Measurements from ENCODE around the gene ADARB2. TPM values are rescaled to one million over a fixed set of nuclear protein-coding genes. Genes with fewer than 3 reads are reported as not detected.

ADARB2 gene
- total RNA-seq, 1 donor from 2014 or later, result under 0.01 TPM

- H3K4me3 ChIP-seq (ENCODE audit: low read length in 3 of 3), result no peak overlapping the region
- H3K27me3 ChIP-seq (ENCODE audit: control insufficient read depth in 3 of 3, insufficient read depth in 3 of 3, low read length in 3 of 3), result peaks cover 0 to 24% (median 3%) of the 10 kb centered on the region in 3 donors
- H3K27ac ChIP-seq (ENCODE audit: low read depth, low read length), result no peak overlapping the region
- peaks cover 0 to 3% (median 0%) of the 10 kb centered on the region in 3 donors for H3K9me3 ChIP-seq (ENCODE audit: control insufficient read depth in 3 of 3, low read length in 3 of 3)
- no peaks in the 10 kb centered on the region for H3K4me1 ChIP-seq (ENCODE audit: control insufficient read depth in 3 of 3, insufficient read depth in 3 of 3, low read length in 3 of 3)
- no peaks in the 10 kb centered on the region for H3K36me3 ChIP-seq (ENCODE audit: control insufficient read depth in 3 of 3, insufficient read depth in 3 of 3, low read length in 3 of 3)
- no peak overlapping the region for H3K9ac ChIP-seq (ENCODE audit: low read depth in 1 of 3, low read length in 3 of 3)
Measured at GRCh38 chr10:1660386-1660785, 76.9 kb downstream of the ADARB2 start.

GRCh38 chr10:1659221-1659791, 78.0 kb downstream of the ADARB2 start:
- no peak overlapping the region for H3K9ac ChIP-seq (ENCODE audit: low read depth in 1 of 3, low read length in 3 of 3)
- no peaks in the 10 kb centered on the region for H3K36me3 ChIP-seq (ENCODE audit: control insufficient read depth in 3 of 3, insufficient read depth in 3 of 3, low read length in 3 of 3)
- H3K9me3 ChIP-seq (ENCODE audit: control insufficient read depth in 3 of 3, low read length in 3 of 3), result peaks cover 0 to 3% (median 0%) of the 10 kb centered on the region in 3 donors
- H3K4me1 ChIP-seq (ENCODE audit: control insufficient read depth in 3 of 3, insufficient read depth in 3 of 3, low read length in 3 of 3), result no peaks in the 10 kb centered on the region
- H3K27me3 ChIP-seq (ENCODE audit: control insufficient read depth in 3 of 3, insufficient read depth in 3 of 3, low read length in 3 of 3), result peaks cover 4 to 28% (median 6%) of the 10 kb centered on the region in 3 donors
- no peak overlapping the region for H3K27ac ChIP-seq (ENCODE audit: low read depth, low read length)
- no peak overlapping the region for H3K4me3 ChIP-seq (ENCODE audit: low read length in 3 of 3)

DNA sequence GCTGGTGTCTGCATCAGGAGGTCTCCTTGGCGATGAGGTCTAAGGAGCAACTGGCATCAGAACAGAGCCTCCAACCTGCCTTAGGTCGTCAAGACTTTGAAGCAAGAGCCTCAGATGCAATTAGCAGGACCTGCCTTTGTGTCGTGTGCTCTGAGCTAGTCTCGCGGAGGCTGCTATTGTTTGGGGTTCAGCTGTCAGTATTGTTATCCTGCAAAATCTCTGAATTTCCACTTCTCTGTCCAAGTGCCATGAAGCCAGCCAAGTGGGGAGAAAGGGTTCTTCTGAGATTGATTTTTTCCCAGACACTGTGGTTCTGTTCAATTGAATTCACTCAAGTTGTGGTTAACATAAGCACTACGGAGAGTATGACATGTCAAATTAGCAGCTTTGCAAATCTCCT, 78.7 kb downstream of the ADARB2 start:
- Histone ChIP-seq H3K27ac (ENCODE audit: low read depth, low read length) (no peak overlapping the region), H3K36me3 (ENCODE audit: control insufficient read depth in 3 of 3, insufficient read depth in 3 of 3, low read length in 3 of 3) (no peaks in the 10 kb centered on the region), H3K9ac (ENCODE audit: low read depth in 1 of 3, low read length in 3 of 3) (no peak overlapping the region), H3K4me1 (ENCODE audit: control insufficient read depth in 3 of 3, insufficient read depth in 3 of 3, low read length in 3 of 3) (no peaks in the 10 kb centered on the region), H3K9me3 (ENCODE audit: control insufficient read depth in 3 of 3, low read length in 3 of 3) (peaks cover 0 to 3% (median 0%) of the 10 kb centered on the region in 3 donors), H3K27me3 (ENCODE audit: control insufficient read depth in 3 of 3, insufficient read depth in 3 of 3, low read length in 3 of 3) (peaks cover 4 to 23% (median 7%) of the 10 kb centered on the region in 3 donors), H3K4me3 (ENCODE audit: low read length in 3 of 3) (no peak overlapping the region)

DNA sequence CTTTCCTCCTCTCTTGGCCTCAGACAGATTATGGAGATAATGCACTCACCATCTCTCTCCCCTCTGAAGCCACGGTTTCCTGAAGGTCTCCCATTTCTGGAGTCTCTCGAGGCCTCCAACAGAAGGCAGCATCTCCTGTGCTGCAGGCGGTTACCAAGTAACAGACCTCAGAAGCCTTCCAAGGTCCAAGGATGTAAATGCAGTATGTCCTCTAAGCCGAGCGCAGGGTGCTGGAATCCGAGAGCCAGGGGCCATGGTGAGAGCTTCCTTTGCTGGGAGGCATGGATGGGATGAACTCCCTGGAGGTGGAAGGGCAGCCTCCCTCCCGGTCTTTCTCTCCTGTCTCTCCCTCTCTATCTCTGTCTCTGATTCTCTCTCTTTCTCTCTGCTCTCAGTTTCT, 79.8 kb downstream of the ADARB2 start:
- Histone ChIP-seq H3K36me3 (ENCODE audit: control insufficient read depth in 3 of 3, insufficient read depth in 3 of 3, low read length in 3 of 3) (no peaks in the 10 kb centered on the region), H3K9me3 (ENCODE audit: control insufficient read depth in 3 of 3, low read length in 3 of 3) (peaks cover 0 to 3% (median 0%) of the 10 kb centered on the region in 3 donors), H3K4me3 (ENCODE audit: low read length in 3 of 3) (no peak overlapping the region), H3K9ac (ENCODE audit: low read depth in 1 of 3, low read length in 3 of 3) (no peak overlapping the region), H3K4me1 (ENCODE audit: control insufficient read depth in 3 of 3, insufficient read depth in 3 of 3, low read length in 3 of 3) (no peaks in the 10 kb centered on the region), H3K27ac (ENCODE audit: low read depth, low read length) (no peak overlapping the region), H3K27me3 (ENCODE audit: control insufficient read depth in 3 of 3, insufficient read depth in 3 of 3, low read length in 3 of 3) (peaks cover 4 to 21% (median 7%) of the 10 kb centered on the region in 3 donors)

DNA sequence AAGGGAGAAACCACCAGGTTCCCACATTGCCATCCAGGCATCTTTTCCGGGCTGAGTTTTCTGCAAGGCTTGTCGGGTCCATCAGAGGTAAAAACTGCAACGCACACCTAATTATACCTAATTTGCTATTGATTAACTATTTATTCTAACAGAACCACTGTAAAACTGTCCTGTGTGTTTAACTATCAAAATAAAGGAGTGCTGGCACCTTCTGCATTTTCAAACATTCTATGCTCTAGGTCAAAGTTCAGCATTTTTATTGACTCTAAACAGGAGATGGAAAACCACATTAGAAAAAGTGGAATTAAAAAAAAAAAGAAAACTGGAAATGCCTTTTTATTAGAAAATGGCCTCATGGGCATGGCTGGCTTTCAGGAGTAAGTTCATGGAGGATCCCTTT, 82.0 kb downstream of the ADARB2 start:
- Histone ChIP-seq H3K36me3 (ENCODE audit: control insufficient read depth in 3 of 3, insufficient read depth in 3 of 3, low read length in 3 of 3) (no peaks in the 10 kb centered on the region), H3K27ac (ENCODE audit: low read depth, low read length) (no peak overlapping the region), H3K9me3 (ENCODE audit: control insufficient read depth in 3 of 3, low read length in 3 of 3) (no peaks in the 10 kb centered on the region), H3K4me3 (ENCODE audit: low read length in 3 of 3) (no peak overlapping the region), H3K27me3 (ENCODE audit: control insufficient read depth in 3 of 3, insufficient read depth in 3 of 3, low read length in 3 of 3) (peaks cover 4 to 13% (median 7%) of the 10 kb centered on the region in 3 donors), H3K4me1 (ENCODE audit: control insufficient read depth in 3 of 3, insufficient read depth in 3 of 3, low read length in 3 of 3) (no peaks in the 10 kb centered on the region), H3K9ac (ENCODE audit: low read depth in 1 of 3, low read length in 3 of 3) (no peak overlapping the region)

- no peaks in the 10 kb centered on the region for H3K36me3 ChIP-seq (ENCODE audit: control insufficient read depth in 3 of 3, insufficient read depth in 3 of 3, low read length in 3 of 3)
- H3K9ac ChIP-seq (ENCODE audit: low read depth in 1 of 3, low read length in 3 of 3), result no peak overlapping the region
- no peak overlapping the region for H3K4me3 ChIP-seq (ENCODE audit: low read length in 3 of 3)
- no peaks in the 10 kb centered on the region for H3K4me1 ChIP-seq (ENCODE audit: control insufficient read depth in 3 of 3, insufficient read depth in 3 of 3, low read length in 3 of 3)
- no peak overlapping the region for H3K27ac ChIP-seq (ENCODE audit: low read depth, low read length)
- peaks cover 4 to 12% (median 7%) of the 10 kb centered on the region in 3 donors for H3K27me3 ChIP-seq (ENCODE audit: control insufficient read depth in 3 of 3, insufficient read depth in 3 of 3, low read length in 3 of 3)
- no peaks in the 10 kb centered on the region for H3K9me3 ChIP-seq (ENCODE audit: control insufficient read depth in 3 of 3, low read length in 3 of 3)
Measured at GRCh38 chr10:1654811-1655356, 82.4 kb downstream of the ADARB2 start.

DNA sequence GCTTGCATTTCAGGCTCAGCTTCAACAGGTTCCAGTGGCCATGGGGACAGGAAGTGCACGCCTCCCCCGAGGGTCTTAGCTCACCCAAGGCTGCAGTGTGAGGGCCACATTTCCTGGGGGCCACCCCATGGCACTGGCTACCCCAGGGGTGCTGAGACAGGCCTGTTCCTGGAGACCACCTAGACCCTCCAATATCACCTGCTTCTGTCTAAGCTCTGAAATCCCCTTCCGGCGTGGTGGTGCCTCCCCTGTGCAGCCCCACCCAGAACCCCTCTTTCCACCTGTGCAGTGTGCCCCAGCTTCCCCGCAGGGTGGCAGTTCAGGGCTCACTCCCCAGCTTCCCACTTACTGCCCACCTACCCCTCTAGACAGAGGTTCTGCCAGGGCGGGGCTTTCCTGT, 83.1 kb downstream of the ADARB2 start:
- H3K27me3 ChIP-seq (ENCODE audit: control insufficient read depth in 3 of 3, insufficient read depth in 3 of 3, low read length in 3 of 3), result peaks cover 4 to 10% (median 7%) of the 10 kb centered on the region in 3 donors
- H3K36me3 ChIP-seq (ENCODE audit: control insufficient read depth in 3 of 3, insufficient read depth in 3 of 3, low read length in 3 of 3), result no peaks in the 10 kb centered on the region
- H3K27ac ChIP-seq (ENCODE audit: low read depth, low read length), result no peak overlapping the region
- no peaks in the 10 kb centered on the region for H3K4me1 ChIP-seq (ENCODE audit: control insufficient read depth in 3 of 3, insufficient read depth in 3 of 3, low read length in 3 of 3)
- no peak overlapping the region for H3K4me3 ChIP-seq (ENCODE audit: low read length in 3 of 3)
- no peak overlapping the region for H3K9ac ChIP-seq (ENCODE audit: low read depth in 1 of 3, low read length in 3 of 3)
- no peaks in the 10 kb centered on the region for H3K9me3 ChIP-seq (ENCODE audit: control insufficient read depth in 3 of 3, low read length in 3 of 3)

- no peak overlapping the region for H3K4me3 ChIP-seq (ENCODE audit: low read length in 3 of 3)
- H3K27me3 ChIP-seq (ENCODE audit: control insufficient read depth in 3 of 3, insufficient read depth in 3 of 3, low read length in 3 of 3), result peaks cover 4 to 10% (median 7%) of the 10 kb centered on the region in 3 donors
- H3K4me1 ChIP-seq (ENCODE audit: control insufficient read depth in 3 of 3, insufficient read depth in 3 of 3, low read length in 3 of 3), result no peaks in the 10 kb centered on the region
- no peak overlapping the region for H3K27ac ChIP-seq (ENCODE audit: low read depth, low read length)
- peaks cover 0 to 2% (median 0%) of the 10 kb centered on the region in 3 donors for H3K9me3 ChIP-seq (ENCODE audit: control insufficient read depth in 3 of 3, low read length in 3 of 3)
- H3K36me3 ChIP-seq (ENCODE audit: control insufficient read depth in 3 of 3, insufficient read depth in 3 of 3, low read length in 3 of 3), result no peaks in the 10 kb centered on the region
- H3K9ac ChIP-seq (ENCODE audit: low read depth in 1 of 3, low read length in 3 of 3), result no peak overlapping the region
Measured at GRCh38 chr10:1653321-1653720, 84.0 kb downstream of the ADARB2 start.

- no peak overlapping the region for H3K4me3 ChIP-seq (ENCODE audit: low read length in 3 of 3)
- H3K9ac ChIP-seq (ENCODE audit: low read depth in 1 of 3, low read length in 3 of 3), result no peak overlapping the region
- H3K36me3 ChIP-seq (ENCODE audit: control insufficient read depth in 3 of 3, insufficient read depth in 3 of 3, low read length in 3 of 3), result no peaks in the 10 kb centered on the region
- no peaks in the 10 kb centered on the region for H3K4me1 ChIP-seq (ENCODE audit: control insufficient read depth in 3 of 3, insufficient read depth in 3 of 3, low read length in 3 of 3)
- H3K27ac ChIP-seq (ENCODE audit: low read depth, low read length), result no peak overlapping the region
- H3K27me3 ChIP-seq (ENCODE audit: control insufficient read depth in 3 of 3, insufficient read depth in 3 of 3, low read length in 3 of 3), result peaks cover 4 to 8% (median 7%) of the 10 kb centered on the region in 3 donors
- H3K9me3 ChIP-seq (ENCODE audit: control insufficient read depth in 3 of 3, low read length in 3 of 3), result peaks cover 0 to 2% (median 0%) of the 10 kb centered on the region in 3 donors
Measured at GRCh38 chr10:1652151-1652550, 85.2 kb downstream of the ADARB2 start.

GRCh38 chr10:1651270-1651966, 85.9 kb downstream of the ADARB2 start:
- Histone ChIP-seq H3K9me3 (ENCODE audit: control insufficient read depth in 3 of 3, low read length in 3 of 3) (peaks cover 0 to 2% (median 0%) of the 10 kb centered on the region in 3 donors), H3K27ac (ENCODE audit: low read depth, low read length) (no peak overlapping the region), H3K4me3 (ENCODE audit: low read length in 3 of 3) (no peak overlapping the region), H3K4me1 (ENCODE audit: control insufficient read depth in 3 of 3, insufficient read depth in 3 of 3, low read length in 3 of 3) (no peaks in the 10 kb centered on the region), H3K9ac (ENCODE audit: low read depth in 1 of 3, low read length in 3 of 3) (no peak overlapping the region), H3K36me3 (ENCODE audit: control insufficient read depth in 3 of 3, insufficient read depth in 3 of 3, low read length in 3 of 3) (no peaks in the 10 kb centered on the region), H3K27me3 (ENCODE audit: control insufficient read depth in 3 of 3, insufficient read depth in 3 of 3, low read length in 3 of 3) (peaks cover 4 to 8% (median 7%) of the 10 kb centered on the region in 3 donors)

Data from skeletal muscle tissue (tissue), 4 donors.